HEK293 (cell line): ENCODE results near the gene USP31.

ENCODE experiments used
- CTCF ChIA-PET: fragments of 350-600 bp; formaldehyde crosslinking; extraction: SDS; loops from one replicate; lab custom pipeline; 2021; ENCODE audit warnings: antibody characterized with exemption; lab: Yijun Ruan, JAX
- POLR2A ChIA-PET: fragments of 300-600 bp; formaldehyde crosslinking; extraction: SDS; loops from one replicate; lab custom pipeline; 2020; ENCODE audit warnings: antibody characterized with exemption, inconsistent platforms; lab: Yijun Ruan, JAX
- H3K27ac ChIP-seq: fragments of 200-500 bp; sonication (Bioruptor generic); 2 replicates; pipeline ENCODE4 v1.5.1; 2014; ENCODE audit warnings: low read depth, low read length, control low read depth, inconsistent platforms; ENCODE audit errors: extremely low read depth
- H3K36me3 ChIP-seq, 2 experiments: fragments of 200-500 bp in 1 of 2; sonication (Bioruptor generic) in 1 of 2; 1 replicate in 1 of 2; 2 replicates in 1 of 2; pipeline ENCODE4 v1.5.1; 2014 to 2017; ENCODE audit warnings: inconsistent platforms in 2 of 2, low read length in 2 of 2; ENCODE audit not compliant: control insufficient read depth in 2 of 2, insufficient read depth in 1 of 2
- H3K4me1 ChIP-seq: fragments of 200-500 bp; sonication (Bioruptor generic); 2 replicates; pipeline ENCODE4 v1.5.1; 2014; ENCODE audit warnings: mild to moderate bottlenecking, low read length, inconsistent platforms; ENCODE audit not compliant: control insufficient read depth, insufficient read depth
- H3K4me3 ChIP-seq: 2 replicates; pipeline ENCODE4 v1.5.1; 2011; ENCODE audit warnings: low read depth, mild to moderate bottlenecking, control low read depth, low read length, moderate library complexity
- H3K9me3 ChIP-seq: fragments of 200-500 bp; sonication (Bioruptor generic); 2 replicates; pipeline ENCODE4 v1.5.1; 2014; ENCODE audit warnings: low read depth, low read length, inconsistent platforms; ENCODE audit not compliant: control insufficient read depth, insufficient read depth
- AEBP2 ChIP-seq: fragments of 450-650 bp; formaldehyde crosslinking; IDR thresholded peaks from 2 replicates; pipeline ENCODE4 v1.5.1; 2016; ENCODE audit warnings: missing biosample characterization, missing genetic modification characterization, borderline replicate concordance
- GLI2 ChIP-seq: fragments of 450-650 bp; formaldehyde crosslinking; IDR thresholded peaks from 2 replicates; pipeline ENCODE4; 2017; ENCODE audit warnings: missing biosample characterization, missing genetic modification characterization, low read depth, borderline replicate concordance
- HOXA7 ChIP-seq: sonication (generic); formaldehyde crosslinking; IDR thresholded peaks from 2 replicates; pipeline ENCODE4 v1.8.1; 2022; ENCODE audit warnings: missing genetic modification reagents, borderline replicate concordance
- KLF8 ChIP-seq: fragments of 450-650 bp; formaldehyde crosslinking; IDR thresholded peaks from 2 replicates; pipeline ENCODE4 v1.5.1; 2016; ENCODE audit warnings: missing biosample characterization, missing genetic modification characterization
- MYNN ChIP-seq: fragments of 450-650 bp; formaldehyde crosslinking; IDR thresholded peaks from 2 replicates; pipeline ENCODE4 v1.5.1; 2016; ENCODE audit warnings: missing biosample characterization, missing genetic modification characterization, borderline replicate concordance
- PRDM1 ChIP-seq: fragments of 450-650 bp; formaldehyde crosslinking; IDR thresholded peaks from 2 replicates; pipeline ENCODE4; 2016; ENCODE audit warnings: missing biosample characterization, missing genetic modification characterization
- SP3 ChIP-seq: fragments of 450-650 bp; formaldehyde crosslinking; IDR thresholded peaks from 2 replicates; pipeline ENCODE4 v1.5.1; 2016; ENCODE audit warnings: missing biosample characterization, missing genetic modification characterization
- ZBTB49 ChIP-seq: fragments of 450-650 bp; formaldehyde crosslinking; IDR thresholded peaks from 2 replicates; pipeline ENCODE4 v1.5.1; 2016; ENCODE audit warnings: missing biosample characterization, missing genetic modification characterization, low read depth
- ZBTB8A ChIP-seq: fragments of 450-650 bp; formaldehyde crosslinking; IDR thresholded peaks from 2 replicates; pipeline ENCODE4 v1.5.1; 2016; ENCODE audit warnings: missing biosample characterization, missing genetic modification characterization
- ZFP37 ChIP-seq: fragments of 450-650 bp; formaldehyde crosslinking; IDR thresholded peaks from 2 replicates; pipeline ENCODE4 v1.5.1; 2016; ENCODE audit warnings: missing biosample characterization, missing genetic modification characterization
- ZNF155 ChIP-seq: fragments of 450-650 bp; formaldehyde crosslinking; IDR thresholded peaks from 2 replicates; pipeline ENCODE4 v1.5.1; 2016; ENCODE audit warnings: missing biosample characterization, missing genetic modification characterization
- ZNF175 ChIP-seq: fragments of 450-650 bp; formaldehyde crosslinking; IDR thresholded peaks from 2 replicates; pipeline ENCODE4 v1.5.1; 2016; ENCODE audit warnings: missing biosample characterization, missing genetic modification characterization
- ZNF184 ChIP-seq: fragments of 450-650 bp; IDR thresholded peaks from 2 replicates; pipeline ENCODE4 v1.5.1; 2018; ENCODE audit warnings: missing biosample characterization, mild to moderate bottlenecking, missing genetic modification characterization
- ZNF24 ChIP-seq: fragments of 450-650 bp; formaldehyde crosslinking; IDR thresholded peaks from 2 replicates; pipeline ENCODE4 v1.5.1; 2016; ENCODE audit warnings: missing biosample characterization, missing genetic modification characterization
- ZNF324 ChIP-seq: fragments of 450-650 bp; formaldehyde crosslinking; IDR thresholded peaks from 2 replicates; pipeline ENCODE4 v1.5.1; 2016; ENCODE audit warnings: missing biosample characterization, missing genetic modification characterization
- ZNF391 ChIP-seq: fragments of 450-650 bp; formaldehyde crosslinking; IDR thresholded peaks from 2 replicates; pipeline ENCODE4 v1.5.1; 2016; ENCODE audit warnings: low read depth, missing biosample characterization, missing genetic modification characterization, borderline replicate concordance
- ZNF423 ChIP-seq: fragments of 450-650 bp; formaldehyde crosslinking; IDR thresholded peaks from 2 replicates; pipeline ENCODE4 v1.5.1; 2016; ENCODE audit warnings: missing biosample characterization, missing genetic modification characterization
- ZNF530 ChIP-seq: fragments of 450-650 bp; formaldehyde crosslinking; IDR thresholded peaks from 2 replicates; pipeline ENCODE4 v1.5.1; 2016; ENCODE audit warnings: low read depth, missing biosample characterization, missing genetic modification characterization
- ZNF555 ChIP-seq: fragments of 450-650 bp; formaldehyde crosslinking; conservative IDR thresholded peaks from 2 replicates; pipeline ENCODE4 v1.5.1; 2017; ENCODE audit warnings: missing biosample characterization, mild to moderate bottlenecking, missing genetic modification characterization, inconsistent platforms
- ZNF561 ChIP-seq: fragments of 450-650 bp; IDR thresholded peaks from 2 replicates; pipeline ENCODE4 v1.5.1; 2018; ENCODE audit warnings: missing biosample characterization, missing genetic modification characterization, borderline replicate concordance
- ZNF580 ChIP-seq: fragments of 450-650 bp; formaldehyde crosslinking; IDR thresholded peaks from 2 replicates; pipeline ENCODE4 v1.5.1; 2016; ENCODE audit warnings: missing biosample characterization, missing genetic modification characterization
- ZNF624 ChIP-seq: fragments of 450-650 bp; formaldehyde crosslinking; IDR thresholded peaks from 2 replicates; pipeline ENCODE4 v1.5.1; 2017; ENCODE audit warnings: missing biosample characterization, missing genetic modification characterization
- ZNF777 ChIP-seq: fragments of 450-650 bp; formaldehyde crosslinking; IDR thresholded peaks from 2 replicates; pipeline ENCODE4 v1.5.1; 2017; ENCODE audit warnings: missing biosample characterization, missing genetic modification characterization, borderline replicate concordance
- ZNF843 ChIP-seq: fragments of 450-650 bp; formaldehyde crosslinking; IDR thresholded peaks from 2 replicates; pipeline ENCODE4 v1.5.1; 2016; ENCODE audit warnings: missing biosample characterization, missing genetic modification characterization
- ZSCAN23 ChIP-seq: fragments of 450-650 bp; formaldehyde crosslinking; IDR thresholded peaks from 2 replicates; pipeline ENCODE4 v1.5.1; 2016; ENCODE audit warnings: missing biosample characterization, missing genetic modification characterization
- ZSCAN4 ChIP-seq: fragments of 450-650 bp; formaldehyde crosslinking; IDR thresholded peaks from 2 replicates; pipeline ENCODE4 v1.5.1; 2017; ENCODE audit warnings: missing biosample characterization, missing genetic modification characterization
- TF ChIP-seq, protein P1 (sequence below): fragments of 450-650 bp; formaldehyde crosslinking; IDR thresholded peaks from 2 replicates; pipeline ENCODE4 v1.5.1; 2016; ENCODE audit warnings: missing biosample characterization, missing genetic modification characterization
- TF ChIP-seq, protein P2 (sequence below): fragments of 450-650 bp; formaldehyde crosslinking; IDR thresholded peaks from 2 replicates; pipeline ENCODE4; 2016; ENCODE audit warnings: missing biosample characterization, missing genetic modification characterization
- TF ChIP-seq, protein P3 (sequence below): fragments of 450-650 bp; formaldehyde crosslinking; IDR thresholded peaks from 2 replicates; pipeline ENCODE4 v1.5.1; 2016; ENCODE audit warnings: missing biosample characterization, missing genetic modification characterization

The USP31 gene

GRCh38 chr16:23146877-23147601 is 2.2 kb downstream of the USP31 start:
- CTCF ChIA-PET, result interaction anchor here (0.7 to 1.2 kb wide), 3 partner anchors 14 to 1615 kb away, joined by 3 read pairs; no protein-coding TSS in a partner anchor
- TF ChIP-seq ZNF624 (tag by site-specific recombination), result no peak
- TF ChIP-seq, protein P1, sequence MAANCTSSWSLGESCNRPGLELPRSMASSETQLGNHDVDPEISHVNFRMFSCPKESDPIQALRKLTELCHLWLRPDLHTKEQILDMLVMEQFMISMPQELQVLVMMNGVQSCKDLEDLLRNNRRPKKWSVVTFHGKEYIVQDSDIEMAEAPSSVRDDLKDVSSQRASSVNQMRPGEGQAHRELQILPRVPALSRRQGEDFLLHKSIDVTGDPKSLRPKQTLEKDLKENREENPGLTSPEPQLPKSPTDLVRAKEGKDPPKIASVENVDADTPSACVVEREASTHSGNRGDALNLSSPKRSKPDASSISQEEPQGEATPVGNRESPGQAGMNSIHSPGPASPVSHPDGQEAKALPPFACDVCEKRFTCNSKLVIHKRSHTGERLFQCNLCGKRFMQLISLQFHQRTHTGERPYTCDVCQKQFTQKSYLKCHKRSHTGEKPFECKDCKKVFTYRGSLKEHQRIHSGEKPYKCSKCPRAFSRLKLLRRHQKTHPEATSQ, result no peak
- no peak for TF ChIP-seq ZNF777 (tag by site-specific recombination)
- TF ChIP-seq ZNF555 (tag by site-specific recombination), result no peak
- peak; percentile 59 for TF ChIP-seq ZNF843 (tag by site-specific recombination)
- TF ChIP-seq KLF8 (tag by site-specific recombination), result peak; percentile 35; the same call in 1 of the 2 replicates
- TF ChIP-seq AEBP2 (tag by site-specific recombination), result no peak
- TF ChIP-seq ZNF184 (tag by site-specific recombination), result no peak
- TF ChIP-seq ZNF24, result peak; percentile 73; the same call in 1 of the 2 replicates
- no peak for TF ChIP-seq GLI2 (tag by site-specific recombination)
- TF ChIP-seq ZNF391 (tag by site-specific recombination), result no peak
- no peak for TF ChIP-seq PRDM1 (tag by site-specific recombination)
- TF ChIP-seq, protein P2, sequence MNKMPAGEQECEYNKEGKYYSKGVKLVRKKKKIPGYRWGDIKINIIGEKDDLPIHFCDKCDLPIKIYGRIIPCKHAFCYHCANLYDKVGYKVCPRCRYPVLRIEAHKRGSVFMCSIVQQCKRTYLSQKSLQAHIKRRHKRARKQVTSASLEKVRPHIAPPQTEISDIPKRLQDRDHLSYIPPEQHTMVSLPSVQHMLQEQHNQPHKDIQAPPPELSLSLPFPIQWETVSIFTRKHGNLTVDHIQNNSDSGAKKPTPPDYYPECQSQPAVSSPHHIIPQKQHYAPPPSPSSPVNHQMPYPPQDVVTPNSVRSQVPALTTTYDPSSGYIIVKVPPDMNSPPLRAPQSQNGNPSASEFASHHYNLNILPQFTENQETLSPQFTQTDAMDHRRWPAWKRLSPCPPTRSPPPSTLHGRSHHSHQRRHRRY (tag by site-specific recombination), result no peak
- TF ChIP-seq, protein P3, sequence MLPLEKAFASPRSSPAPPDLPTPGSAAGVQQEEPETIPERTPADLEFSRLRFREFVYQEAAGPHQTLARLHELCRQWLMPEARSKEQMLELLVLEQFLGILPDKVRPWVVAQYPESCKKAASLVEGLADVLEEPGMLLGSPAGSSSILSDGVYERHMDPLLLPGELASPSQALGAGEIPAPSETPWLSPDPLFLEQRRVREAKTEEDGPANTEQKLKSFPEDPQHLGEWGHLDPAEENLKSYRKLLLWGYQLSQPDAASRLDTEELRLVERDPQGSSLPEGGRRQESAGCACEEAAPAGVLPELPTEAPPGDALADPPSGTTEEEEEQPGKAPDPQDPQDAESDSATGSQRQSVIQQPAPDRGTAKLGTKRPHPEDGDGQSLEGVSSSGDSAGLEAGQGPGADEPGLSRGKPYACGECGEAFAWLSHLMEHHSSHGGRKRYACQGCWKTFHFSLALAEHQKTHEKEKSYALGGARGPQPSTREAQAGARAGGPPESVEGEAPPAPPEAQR (tag by site-specific recombination), result no peak
- no peak for TF ChIP-seq ZSCAN4 (tag by site-specific recombination)
- 0 out of 2 replicates have a peak, but pooled peaks have one; percentile 38 for TF ChIP-seq ZNF324 (tag by site-specific recombination)
- no peak for TF ChIP-seq ZFP37 (tag by site-specific recombination)
- no peak for TF ChIP-seq SP3
- TF ChIP-seq ZNF530, result no peak
- no peak for TF ChIP-seq HOXA7 (CRISPR knock-in tag)
- TF ChIP-seq MYNN, result no peak
- no peak; the same call in 1 of the 2 replicates for TF ChIP-seq ZNF561
- TF ChIP-seq ZNF155 (tag by site-specific recombination), result no peak
- no peak for TF ChIP-seq ZNF175 (tag by site-specific recombination)
- no peak for TF ChIP-seq ZBTB49 (tag by site-specific recombination)
- TF ChIP-seq ZSCAN23 (tag by site-specific recombination), result peak; percentile 25; the same call in 1 of the 2 replicates
- TF ChIP-seq ZNF423 (tag by site-specific recombination), result no peak
- TF ChIP-seq ZNF580 (tag by site-specific recombination), result peak; percentile 89
- peak; percentile 52; the same call in 1 of the 2 replicates for TF ChIP-seq ZBTB8A

More at GRCh38 chr16:23146877-23147601, 2.2 kb downstream of the USP31 start:
- H3K36me3 ChIP-seq, result no peaks in the 10 kb centered on the region
- no peak overlapping the region; the same call in 1 of the 2 replicates for H3K27ac ChIP-seq
- no peaks in the 10 kb centered on the region for H3K9me3 ChIP-seq
- H3K4me3 ChIP-seq, result no peak overlapping the region
- POLR2A ChIA-PET, result no interaction called here
- peaks cover 29% of the 10 kb centered on the region for H3K4me1 ChIP-seq
